Measurements from ENCODE around the gene HNF4A. TPM values are rescaled to one million over a fixed set of nuclear protein-coding genes. Genes with fewer than 3 reads are reported as not detected.

The HNF4A gene
- total RNA-seq, 1 donor from 2014 or later = not detected

DNA sequence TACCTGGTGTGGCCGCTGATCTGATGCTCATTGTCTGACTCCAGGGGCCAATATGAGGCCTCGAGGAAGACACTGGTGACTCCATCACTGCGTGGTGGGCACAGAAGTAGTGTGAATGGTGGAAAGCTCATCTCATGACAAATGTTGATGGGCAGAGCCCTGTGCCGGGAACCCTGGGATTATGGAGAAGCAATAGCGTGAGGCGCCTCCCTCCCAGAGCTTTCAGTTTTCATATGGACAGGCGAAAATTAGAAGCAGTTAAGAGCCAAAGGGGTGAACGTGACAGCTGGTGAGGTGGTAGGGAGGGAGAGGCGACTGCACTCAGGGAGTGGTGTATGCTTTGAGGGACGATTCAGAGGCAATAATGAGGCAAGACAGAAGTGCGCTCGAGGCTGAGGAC lies 80.9 kb downstream of the HNF4A start:
- H3K36me3 ChIP-seq = no peaks in the 10 kb centered on the region
- H3K4me1 ChIP-seq = no peaks in the 10 kb centered on the region
- no peak overlapping the region for H3K4me3 ChIP-seq
- no peak overlapping the region for H3K27ac ChIP-seq
- intact Hi-C loops (cut with DNase I) = no loop called here
- TF ChIP-seq, protein P1, sequence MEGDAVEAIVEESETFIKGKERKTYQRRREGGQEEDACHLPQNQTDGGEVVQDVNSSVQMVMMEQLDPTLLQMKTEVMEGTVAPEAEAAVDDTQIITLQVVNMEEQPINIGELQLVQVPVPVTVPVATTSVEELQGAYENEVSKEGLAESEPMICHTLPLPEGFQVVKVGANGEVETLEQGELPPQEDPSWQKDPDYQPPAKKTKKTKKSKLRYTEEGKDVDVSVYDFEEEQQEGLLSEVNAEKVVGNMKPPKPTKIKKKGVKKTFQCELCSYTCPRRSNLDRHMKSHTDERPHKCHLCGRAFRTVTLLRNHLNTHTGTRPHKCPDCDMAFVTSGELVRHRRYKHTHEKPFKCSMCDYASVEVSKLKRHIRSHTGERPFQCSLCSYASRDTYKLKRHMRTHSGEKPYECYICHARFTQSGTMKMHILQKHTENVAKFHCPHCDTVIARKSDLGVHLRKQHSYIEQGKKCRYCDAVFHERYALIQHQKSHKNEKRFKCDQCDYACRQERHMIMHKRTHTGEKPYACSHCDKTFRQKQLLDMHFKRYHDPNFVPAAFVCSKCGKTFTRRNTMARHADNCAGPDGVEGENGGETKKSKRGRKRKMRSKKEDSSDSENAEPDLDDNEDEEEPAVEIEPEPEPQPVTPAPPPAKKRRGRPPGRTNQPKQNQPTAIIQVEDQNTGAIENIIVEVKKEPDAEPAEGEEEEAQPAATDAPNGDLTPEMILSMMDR (IDR thresholded peaks at IDR 0.05) = no peak
- no peak for TF ChIP-seq POLR2A (IDR thresholded peaks at IDR 0.05)
- no peak for TF ChIP-seq POLR2AphosphoS5 (IDR thresholded peaks at IDR 0.05; ENCODE audit: insufficient read depth in 1 of 2, low read depth in 1 of 2)
- H3K27me3 ChIP-seq = no peaks in the 10 kb centered on the region
- DNase-seq (ENCODE audit: extremely low spot score in 2 of 2) = no peak
- H3K9me3 ChIP-seq = no peaks in the 10 kb centered on the region

DNA sequence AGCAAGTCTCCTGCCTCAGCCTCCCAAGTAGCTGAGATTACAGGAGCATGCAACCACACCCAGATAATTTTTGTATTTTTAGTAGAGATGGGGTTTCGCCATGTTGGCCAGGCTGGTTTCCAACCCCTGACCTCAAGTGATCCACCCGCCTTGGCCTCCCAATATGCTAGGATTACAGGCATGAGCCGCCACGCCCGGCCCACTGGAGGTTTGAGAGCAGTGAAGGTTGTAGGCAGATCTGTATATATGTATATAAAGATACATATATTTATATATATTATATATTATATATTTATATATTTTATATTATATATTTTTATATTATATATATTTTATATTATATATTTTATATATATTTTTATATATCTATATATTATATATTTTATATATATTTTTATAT lies 82.0 kb downstream of the HNF4A start:
- TF ChIP-seq, protein P1 (IDR thresholded peaks at IDR 0.05) = no peak
- no peak for TF ChIP-seq POLR2A (IDR thresholded peaks at IDR 0.05)
- no peak for TF ChIP-seq POLR2AphosphoS5 (IDR thresholded peaks at IDR 0.05; ENCODE audit: insufficient read depth in 1 of 2, low read depth in 1 of 2)
- no peaks in the 10 kb centered on the region for H3K4me1 ChIP-seq
- no peak overlapping the region for H3K4me3 ChIP-seq
- no peak overlapping the region for H3K27ac ChIP-seq
- no peak for DNase-seq (ENCODE audit: extremely low spot score in 2 of 2)
- intact Hi-C loops (cut with DNase I) = no loop called here
- no peaks in the 10 kb centered on the region for H3K9me3 ChIP-seq
- H3K36me3 ChIP-seq = no peaks in the 10 kb centered on the region
- H3K27me3 ChIP-seq = no peaks in the 10 kb centered on the region

DNA sequence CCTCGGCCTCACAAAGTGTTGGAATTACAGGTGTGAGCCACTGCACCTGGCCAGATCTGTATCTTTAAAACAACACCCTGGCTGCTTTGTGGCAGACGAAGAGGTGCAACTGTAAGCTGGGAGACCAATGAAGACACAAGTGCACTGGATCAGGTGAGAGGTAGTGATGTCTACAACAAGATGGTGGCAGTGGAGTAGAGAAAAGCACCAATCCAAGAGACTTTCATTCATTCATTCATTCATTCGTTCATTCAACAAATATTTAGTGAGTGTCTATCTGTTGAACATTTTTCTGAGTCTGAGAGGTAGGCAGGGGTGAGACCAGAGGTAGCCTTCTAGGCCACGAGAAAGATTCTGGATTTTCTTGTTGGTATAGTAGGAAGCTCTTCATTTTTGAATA lies 83.3 kb downstream of the HNF4A start:
- Histone ChIP-seq H3K4me3 (no peak overlapping the region), H3K4me1 (no peaks in the 10 kb centered on the region), H3K9me3 (no peaks in the 10 kb centered on the region), H3K36me3 (no peaks in the 10 kb centered on the region), H3K27ac (no peak overlapping the region), H3K27me3 (no peaks in the 10 kb centered on the region)
- intact Hi-C loops (cut with DNase I) = no loop called here
- no peak for DNase-seq (ENCODE audit: extremely low spot score in 2 of 2)
- TF ChIP-seq, protein P1 (IDR thresholded peaks at IDR 0.05) = no peak
- no peak for TF ChIP-seq POLR2AphosphoS5 (IDR thresholded peaks at IDR 0.05; ENCODE audit: insufficient read depth in 1 of 2, low read depth in 1 of 2)

DNA sequence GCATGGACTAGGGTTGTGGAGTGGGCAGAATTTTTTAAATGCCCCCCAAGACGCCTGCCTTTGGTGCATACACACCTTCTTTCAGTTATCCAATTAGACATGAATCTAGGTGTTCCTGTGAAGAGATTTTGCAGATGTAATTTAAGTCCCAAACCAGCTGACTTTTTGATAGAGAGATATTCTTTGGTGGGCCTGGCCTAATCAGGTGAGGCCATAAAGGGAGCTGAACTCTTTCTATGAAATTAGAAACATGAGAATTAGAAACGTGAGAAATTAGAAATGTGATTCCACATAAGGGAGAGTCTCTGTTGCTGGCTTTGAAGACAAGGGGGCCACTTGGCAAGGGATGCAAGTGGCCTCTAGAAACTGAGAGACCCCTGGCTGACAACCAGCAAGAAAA lies 83.8 kb downstream of the HNF4A start:
- DNase-seq (ENCODE audit: extremely low spot score in 2 of 2) = no peak
- Histone ChIP-seq H3K9me3 (no peaks in the 10 kb centered on the region), H3K4me3 (no peak overlapping the region), H3K36me3 (no peaks in the 10 kb centered on the region), H3K27ac (no peak overlapping the region), H3K4me1 (no peaks in the 10 kb centered on the region), H3K27me3 (no peaks in the 10 kb centered on the region)
- TF ChIP-seq, protein P1 (IDR thresholded peaks at IDR 0.05) = no peak
- no peak for TF ChIP-seq POLR2AphosphoS5 (IDR thresholded peaks at IDR 0.05; ENCODE audit: insufficient read depth in 1 of 2, low read depth in 1 of 2)
- TF ChIP-seq POLR2A (IDR thresholded peaks at IDR 0.05) = no peak
- intact Hi-C loops (cut with DNase I) = no loop called here

DNA sequence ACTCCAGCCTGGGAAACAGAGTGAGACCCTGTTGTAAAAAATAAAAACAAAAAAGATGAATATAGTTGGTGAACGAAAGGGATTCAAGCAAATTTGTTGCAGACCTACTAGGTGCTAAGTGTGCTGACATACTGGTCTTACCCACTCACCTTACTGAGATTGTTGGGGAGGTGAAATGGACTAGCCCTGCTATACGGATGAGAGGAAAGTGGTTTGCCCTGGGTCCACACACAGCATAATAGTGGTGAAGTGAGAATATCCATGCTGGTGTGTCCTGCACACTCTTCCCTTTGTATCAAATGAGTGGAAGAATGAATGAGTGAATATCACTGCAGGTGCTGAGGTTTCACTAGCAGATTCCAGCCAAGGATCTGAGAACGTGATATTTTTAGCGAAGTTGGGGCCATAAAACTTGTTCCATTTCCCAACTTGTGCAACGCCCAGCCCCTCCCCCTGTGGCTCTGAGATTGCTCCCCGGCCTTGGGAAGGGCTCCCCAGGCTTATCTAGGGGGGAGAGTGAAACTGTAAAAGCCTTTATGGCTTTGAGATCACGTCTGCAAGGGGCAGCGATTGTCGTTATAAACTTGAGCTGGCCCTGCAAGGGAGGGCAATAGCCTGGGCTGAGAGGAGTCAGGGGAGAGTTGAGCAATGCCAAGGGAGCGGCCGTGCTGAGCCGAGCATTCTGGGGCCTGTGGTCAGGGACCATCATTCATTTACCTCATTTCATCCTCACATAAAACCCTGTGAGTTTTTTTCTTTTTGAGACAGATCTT lies 87.0 kb downstream of the HNF4A start:
- no peaks in the 10 kb centered on the region for H3K36me3 ChIP-seq
- TF ChIP-seq POLR2AphosphoS5 (IDR thresholded peaks at IDR 0.05; ENCODE audit: insufficient read depth in 1 of 2, low read depth in 1 of 2) (no peak), POLR2A (IDR thresholded peaks at IDR 0.05) (no peak)
- TF ChIP-seq, protein P1 (IDR thresholded peaks at IDR 0.05) = no peak
- no peak for DNase-seq (ENCODE audit: extremely low spot score in 2 of 2)
- H3K9me3 ChIP-seq = no peaks in the 10 kb centered on the region
- no peak overlapping the region for H3K4me3 ChIP-seq
- intact Hi-C loops (cut with DNase I) = no loop called here
- H3K4me1 ChIP-seq = no peaks in the 10 kb centered on the region
- H3K27ac ChIP-seq = no peak overlapping the region
- no peaks in the 10 kb centered on the region for H3K27me3 ChIP-seq
